ENCODE results near the gene KRTAP5-10. TPM values are rescaled to one million over a fixed set of nuclear protein-coding genes. Genes with fewer than 3 reads are reported as not detected.

Gene KRTAP5-10
- total RNA-seq, result under 1 TPM in 3 of 6 experiments, not detected in 3; 0.17 to 0.18 (median 0.18) TPM
- long read RNA-seq, result 0 reads

GRCh38 chr11:71565263-71565662, at the start of gene KRTAP5-10:
Gene KRTAP5-10, plus strand, starts transcription at chr11:71565563. Its CDS starts 25 bp downstream, at chr11:71565588.
- WGBS (ENCODE audit: insufficient coverage, low coverage, low lambda C conversion rate, missing lambda C conversion rate), result 33% methylated on average over 1 of the region's 5 CpGs
- DNase-seq, result no peak
- intact Hi-C loops (cut with DNase I), result no loop called here
- no peak for ATAC-seq
- TF ChIP-seq POLR2A (IDR thresholded peaks at IDR 0.05), result no peak
- no peak within 1 kb of the TSS for H3K27ac ChIP-seq
- H3K36me3 ChIP-seq, result no peaks in the 10 kb centered on the region
- no peaks in the 10 kb centered on the region for H3K9me3 ChIP-seq
- H3K27me3 ChIP-seq, result no peaks in the 10 kb centered on the region
- no peak within 1 kb of the TSS for H3K4me3 ChIP-seq
- no peaks in the 10 kb centered on the region for H3K4me1 ChIP-seq

DNA sequence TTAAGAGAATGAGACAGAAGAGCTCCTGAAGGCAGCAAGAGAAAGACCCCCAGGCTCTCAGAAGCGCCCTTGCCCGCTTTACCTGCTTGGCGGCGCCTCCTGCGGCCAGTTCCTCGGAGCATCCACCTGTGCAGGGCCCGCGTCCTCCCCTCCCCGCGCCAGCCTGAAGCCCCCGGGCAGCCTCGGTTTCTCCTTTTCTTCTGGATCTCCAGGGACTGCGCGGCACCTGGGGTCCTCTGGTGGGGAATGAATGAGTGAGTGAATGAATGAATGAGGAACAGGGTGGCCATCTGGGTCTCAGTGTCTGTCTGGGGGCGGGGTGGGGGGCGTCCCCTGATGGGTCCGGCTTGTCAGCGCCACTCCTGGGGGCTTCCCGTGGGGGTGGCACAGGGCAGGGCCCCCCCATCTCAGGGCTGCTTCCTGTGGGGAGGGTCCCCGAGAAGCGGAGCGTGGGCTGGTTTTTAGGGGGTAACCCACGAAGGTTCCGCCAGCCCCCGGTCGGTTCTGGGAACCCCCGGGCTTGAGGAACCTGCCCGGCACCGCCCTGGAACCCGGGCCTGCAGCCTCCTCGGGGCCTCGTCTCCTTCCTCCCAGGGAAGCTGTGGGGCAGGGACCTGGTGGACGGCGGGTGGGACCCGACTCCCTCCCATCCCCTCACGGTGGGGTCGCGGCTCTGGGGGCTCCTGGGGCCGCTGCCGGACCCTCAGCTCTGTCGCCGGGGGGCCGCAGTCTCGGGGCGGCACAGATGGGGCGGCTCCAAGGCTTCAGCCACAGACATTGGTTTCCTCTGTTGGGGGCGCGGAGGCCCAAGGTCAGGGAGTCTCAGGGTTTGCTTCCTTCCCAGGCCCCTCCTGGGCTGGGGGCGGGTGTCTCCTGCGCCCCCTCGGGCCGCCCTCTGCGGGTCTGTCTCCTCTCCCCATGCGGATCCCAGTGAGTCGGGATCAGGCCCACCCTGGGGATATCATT, 46.6 kb upstream of the KRTAP5-10 start:
- peak in 1 of 4 donors; percentile 40 for ATAC-seq
- Histone ChIP-seq H3K27me3 (no peaks in the 10 kb centered on the region), H3K36me3 (no peaks in the 10 kb centered on the region), H3K27ac (no peak overlapping the region), H3K9me3 (no peaks in the 10 kb centered on the region), H3K4me3 (no peak overlapping the region), H3K4me1 (no peaks in the 10 kb centered on the region)
- TF ChIP-seq POLR2A (IDR thresholded peaks at IDR 0.05) (no peak), CTCF (IDR thresholded peaks at IDR 0.05) (no peak)
- intact Hi-C loops (cut with DNase I), result no loop called here
- DNase-seq, result peak in 1 of 3 donors; percentile 36
- 86% methylated on average over 10 of the region's 55 CpGs for WGBS (ENCODE audit: insufficient coverage, low coverage, low lambda C conversion rate, missing lambda C conversion rate)

DNA sequence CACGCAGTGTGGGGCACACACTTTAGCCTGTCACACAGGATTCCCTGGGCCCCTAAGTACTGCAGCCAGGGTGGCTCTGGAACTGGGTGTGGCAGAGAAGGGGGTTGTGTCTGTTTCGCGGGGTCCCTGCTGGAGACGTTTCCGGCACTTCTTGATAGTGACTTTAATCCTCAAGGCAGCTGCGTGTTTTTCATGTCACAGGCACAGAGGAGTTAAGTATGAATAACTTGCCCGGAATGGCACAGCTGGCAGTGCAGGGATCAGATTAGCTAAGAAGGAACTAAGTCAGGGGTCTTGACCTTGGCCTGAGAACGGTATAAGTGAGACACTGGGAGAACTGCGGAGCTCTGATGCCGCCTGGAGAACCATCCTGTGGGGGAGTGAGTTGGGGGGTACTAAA, 45.8 kb upstream of the KRTAP5-10 start:
- Histone ChIP-seq H3K27ac (no peak overlapping the region), H3K4me1 (no peaks in the 10 kb centered on the region), H3K27me3 (no peaks in the 10 kb centered on the region), H3K4me3 (no peak overlapping the region), H3K36me3 (no peaks in the 10 kb centered on the region), H3K9me3 (no peaks in the 10 kb centered on the region)
- intact Hi-C loops (cut with DNase I), result no loop called here
- TF ChIP-seq CTCF (IDR thresholded peaks at IDR 0.05), result no peak
- no peak for TF ChIP-seq POLR2A (IDR thresholded peaks at IDR 0.05)
- WGBS (ENCODE audit: insufficient coverage, low coverage, low lambda C conversion rate, missing lambda C conversion rate), result 84% methylated on average over 5 of the region's 10 CpGs
- DNase-seq, result peak in 1 of 3 donors; percentile 24
- no peak for ATAC-seq

GRCh38 chr11:71525188-71525937, 40.0 kb upstream of the KRTAP5-10 start:
- intact Hi-C loops (cut with DNase I), result no loop called here
- ATAC-seq (peak; percentile 3 to 51 (median 15)), DNase-seq (peak in 1 of 3 donors; percentile 3)
- Histone ChIP-seq H3K36me3 (no peaks in the 10 kb centered on the region), H3K27ac (peak overlapping the region; percentile 72 to 79 (median 76)), H3K9me3 (no peaks in the 10 kb centered on the region), H3K4me1 (peaks cover 0 to 26% (median 11%) of the 10 kb centered on the region in 4 donors), H3K27me3 (no peaks in the 10 kb centered on the region), H3K4me3 (no peak overlapping the region)
- WGBS (ENCODE audit: insufficient coverage, low coverage, low lambda C conversion rate, missing lambda C conversion rate), result 60% methylated on average over 2 of the region's 3 CpGs
- TF ChIP-seq POLR2A (IDR thresholded peaks at IDR 0.05) (no peak), CTCF (IDR thresholded peaks at IDR 0.05) (no peak)
